Activated gamma-delta T cell treated with anti-CD3 and anti-CD28 coated beads, Interleukin-2, amount 50 U/mL, for 16 hours (primary cell): ENCODE results near the gene MSH3.

ENCODE experiments used
- DNase-seq: peaks from one replicate; pipeline ENCODE4 v3.0.0-alpha.2; 2020; ENCODE audit warnings: low read depth

The MSH3 gene

GRCh38 chr5:80654391-80655230 lies at the start of gene MSH3, which contains the start of gene DHFR:
MSH3 (plus strand) TSS chr5:80654652; CDS start chr5:80654728, 76 bp downstream.
DHFR (minus strand) TSS chr5:80654983; CDS start chr5:80654489, 494 bp downstream.
- DNase-seq = peak; percentile 81

GRCh38 chr5:80607343-80607742 lies 47.1 kb upstream of the MSH3 start:
- DNase-seq = no peak

GRCh38 chr5:80607832-80608231 lies 46.6 kb upstream of the MSH3 start:
- DNase-seq = no peak

- DNase-seq = no peak
These were observed 45.7 kb upstream of the MSH3 start for GRCh38 chr5:80608731-80609130.

- DNase-seq = no peak
These were observed 44.8 kb upstream of the MSH3 start for GRCh38 chr5:80609692-80610091.

DNA sequence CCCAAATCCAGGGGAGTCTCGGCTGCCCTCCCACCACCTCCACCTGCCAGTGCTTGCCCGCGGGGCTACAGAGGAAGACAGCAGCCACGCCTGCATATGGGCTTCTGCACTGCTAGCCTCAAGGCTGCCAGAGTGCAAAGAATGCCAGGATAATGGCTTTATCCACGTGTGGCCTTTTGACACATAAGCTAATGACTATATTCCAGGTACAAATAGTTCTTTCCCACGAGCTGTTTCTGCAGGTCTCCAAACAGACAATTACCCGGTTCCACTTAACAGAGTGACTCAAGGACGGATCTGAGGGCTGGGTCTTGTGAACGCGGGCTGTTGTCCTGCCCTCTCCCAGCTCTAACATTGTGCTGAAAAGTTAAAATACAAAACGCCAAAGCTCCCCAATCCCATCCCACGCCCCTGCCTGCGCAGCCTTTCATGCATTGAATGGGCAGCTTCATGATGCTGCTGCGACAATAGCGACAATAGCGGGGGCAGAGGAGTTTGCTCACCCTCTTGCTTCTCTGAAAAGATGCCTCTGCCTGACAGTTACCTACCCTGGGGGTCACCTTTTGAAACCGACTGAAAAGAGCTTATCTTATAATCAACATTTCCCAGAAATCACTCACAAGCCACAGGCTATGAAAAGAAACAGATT lies 39.1 kb upstream of the MSH3 start:
- no peak for DNase-seq

DNA sequence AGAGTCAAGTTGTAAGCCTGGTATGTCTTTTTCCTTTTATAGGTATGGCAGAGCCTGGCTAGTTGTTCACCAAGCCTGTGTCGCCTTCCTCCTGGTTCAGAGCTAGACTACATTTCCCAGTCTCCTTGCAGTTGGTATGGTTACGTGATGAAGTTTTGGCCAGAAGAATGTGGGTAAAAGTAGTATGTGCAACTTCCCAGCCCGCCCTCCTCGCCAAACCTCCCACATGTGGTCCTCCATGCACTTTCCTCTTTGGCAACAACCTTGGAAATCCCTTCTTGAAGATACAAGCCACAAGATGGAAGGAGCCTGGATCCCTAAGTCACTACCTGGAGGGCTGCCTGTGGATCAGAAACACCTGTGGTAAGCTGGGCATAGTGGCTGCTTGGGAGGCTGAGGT lies 36.0 kb upstream of the MSH3 start:
- DNase-seq = no peak

GRCh38 chr5:80619086-80619485 lies 35.4 kb upstream of the MSH3 start:
- DNase-seq = no peak

DNA sequence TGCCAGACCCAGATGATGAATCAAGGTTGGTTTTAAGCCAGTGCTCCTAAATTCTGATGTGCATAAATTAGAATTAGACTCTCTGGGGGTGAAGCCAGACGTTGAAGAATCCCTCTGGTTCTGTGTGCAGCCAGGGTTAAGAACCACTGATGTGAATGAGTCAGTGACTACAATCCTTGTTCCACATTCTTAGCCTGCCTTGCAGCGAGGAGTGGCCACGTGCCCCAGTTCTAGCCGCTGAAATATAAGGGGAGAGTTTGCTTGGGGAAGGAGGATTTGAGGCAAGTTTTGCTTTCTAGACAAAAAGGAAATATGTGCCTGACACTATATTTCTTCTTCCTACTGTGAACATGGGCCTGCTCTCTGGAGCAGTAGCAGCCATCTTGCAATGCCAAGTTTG lies 34.2 kb upstream of the MSH3 start:
- DNase-seq = no peak

DNA sequence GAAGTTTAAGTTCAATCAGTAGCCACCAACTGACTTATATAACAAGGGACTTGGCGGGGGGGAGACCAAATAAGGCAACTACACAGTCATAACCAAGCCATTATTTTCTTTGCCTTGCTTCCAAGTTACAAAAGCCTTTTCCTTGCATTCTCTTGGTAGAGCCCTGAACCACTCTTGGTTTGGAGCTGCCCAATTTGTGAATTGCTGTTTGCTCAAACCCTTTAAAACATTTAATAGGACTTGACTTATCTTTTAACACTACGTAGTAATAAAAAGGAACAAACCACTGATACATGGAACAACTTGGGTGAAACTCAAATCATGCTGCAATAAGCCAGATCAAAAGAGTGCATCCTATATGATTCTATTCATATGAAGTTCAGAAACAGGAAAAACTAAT lies 31.7 kb upstream of the MSH3 start:
- no peak for DNase-seq

GRCh38 chr5:80623999-80624398 lies 30.5 kb upstream of the MSH3 start:
- DNase-seq = no peak

DNA sequence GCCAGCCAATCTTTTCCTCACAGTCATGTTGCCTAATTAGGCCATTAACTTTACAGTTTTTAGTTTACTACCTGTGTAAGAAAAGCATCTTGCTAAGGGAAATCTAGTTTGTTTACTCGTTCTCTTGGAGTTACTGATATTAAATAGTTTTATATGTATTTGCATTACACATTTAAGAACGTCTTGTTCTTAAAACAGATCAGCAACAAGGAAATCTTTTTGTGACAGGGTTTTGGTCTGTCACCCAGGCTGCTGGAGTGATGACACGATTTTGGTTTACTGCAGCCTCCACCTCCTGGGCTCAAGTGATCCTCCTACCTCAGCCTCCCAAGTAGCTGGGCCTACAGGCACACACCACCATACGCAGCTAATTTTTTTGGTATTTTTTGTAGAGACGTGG lies 29.2 kb upstream of the MSH3 start:
- DNase-seq = no peak

DNA sequence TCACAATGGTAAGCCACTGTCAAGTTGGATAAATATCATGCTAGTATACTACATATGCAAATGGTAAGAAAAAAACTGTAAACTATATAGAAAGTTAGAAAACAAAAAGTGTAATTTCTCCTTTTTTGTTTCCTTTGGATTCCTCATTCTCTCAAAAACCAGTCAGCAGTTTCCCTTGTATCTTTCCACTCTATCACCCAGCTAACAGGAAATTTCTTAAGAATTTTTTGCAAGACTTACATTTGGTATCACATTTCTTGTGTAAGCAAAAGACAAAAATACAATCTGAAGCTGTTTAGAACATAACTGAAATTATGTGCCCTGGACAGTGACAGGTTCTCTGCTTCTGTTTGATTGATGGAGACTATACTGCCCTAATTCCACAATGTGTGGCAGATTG lies 25.2 kb upstream of the MSH3 start:
- no peak for DNase-seq

DNA sequence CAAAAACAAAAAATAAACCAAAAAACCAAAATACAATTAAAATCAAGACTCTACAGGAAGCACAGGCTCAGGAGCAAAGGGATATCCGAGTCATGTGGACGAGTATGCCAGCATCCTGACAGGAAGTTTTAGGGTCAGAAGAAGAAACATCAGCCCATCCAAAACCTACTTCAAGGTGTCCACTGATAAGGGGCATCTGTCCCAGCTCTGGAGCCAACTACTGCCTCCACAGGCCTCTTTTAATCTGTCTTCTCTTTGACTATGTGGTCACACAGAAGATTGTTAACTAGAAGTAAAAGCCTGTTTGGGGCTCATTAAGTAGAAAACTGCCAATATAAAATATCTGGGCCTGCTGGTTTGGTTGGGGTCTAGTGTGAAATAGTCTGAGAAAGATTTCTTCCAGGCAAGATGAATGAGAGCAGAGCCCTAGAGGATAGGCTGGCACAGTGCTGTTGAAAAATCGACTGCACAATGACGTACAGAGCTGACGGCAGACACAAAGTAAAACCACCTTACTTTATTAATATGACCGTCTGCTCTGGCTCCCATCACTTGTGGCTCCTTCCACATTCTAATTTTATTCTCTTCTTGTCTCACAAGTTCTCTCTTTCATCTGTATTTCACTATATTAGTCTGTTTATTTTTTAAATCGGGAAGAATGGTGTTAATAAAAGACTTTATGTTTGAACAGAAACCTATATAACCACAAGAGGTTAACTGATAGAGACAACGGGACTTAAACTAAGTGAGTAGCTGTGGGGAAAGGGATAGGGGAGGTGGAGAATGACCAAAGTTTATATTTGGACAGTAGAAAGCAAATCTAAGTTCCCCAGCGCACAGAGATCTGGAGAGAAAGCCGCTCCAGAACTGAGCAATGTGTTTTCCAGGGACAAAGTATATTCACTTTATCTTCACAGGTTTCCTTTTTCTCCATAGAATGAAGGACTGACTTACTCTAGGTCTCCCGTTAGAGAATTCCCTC lies 22.9 kb upstream of the MSH3 start:
- no peak for DNase-seq

DNA sequence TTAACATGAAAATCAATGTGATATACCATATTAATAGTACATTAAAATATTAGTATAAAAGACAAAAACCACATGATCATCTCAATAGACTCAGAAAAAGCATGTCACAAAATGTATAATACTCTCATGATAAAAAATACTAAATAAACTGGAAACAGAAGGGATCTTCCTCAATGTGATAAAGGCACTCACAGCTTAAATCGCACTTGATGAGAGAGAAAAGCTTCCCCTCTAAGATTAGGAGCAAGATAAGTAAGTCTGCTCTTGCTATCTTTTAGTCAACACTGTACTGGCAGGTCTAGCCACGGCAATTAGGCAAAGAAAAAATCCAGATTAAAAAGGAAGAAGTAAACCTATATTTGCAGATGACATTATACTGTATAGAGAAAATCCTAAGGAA lies 21.8 kb upstream of the MSH3 start:
- DNase-seq = no peak

- DNase-seq = no peak
These were observed 20.3 kb upstream of the MSH3 start for GRCh38 chr5:80634193-80634592.

- DNase-seq = no peak
These were observed 13.1 kb upstream of the MSH3 start for GRCh38 chr5:80641353-80641752.

GRCh38 chr5:80644900-80645299 lies 9.6 kb upstream of the MSH3 start:
- no peak for DNase-seq

DNA sequence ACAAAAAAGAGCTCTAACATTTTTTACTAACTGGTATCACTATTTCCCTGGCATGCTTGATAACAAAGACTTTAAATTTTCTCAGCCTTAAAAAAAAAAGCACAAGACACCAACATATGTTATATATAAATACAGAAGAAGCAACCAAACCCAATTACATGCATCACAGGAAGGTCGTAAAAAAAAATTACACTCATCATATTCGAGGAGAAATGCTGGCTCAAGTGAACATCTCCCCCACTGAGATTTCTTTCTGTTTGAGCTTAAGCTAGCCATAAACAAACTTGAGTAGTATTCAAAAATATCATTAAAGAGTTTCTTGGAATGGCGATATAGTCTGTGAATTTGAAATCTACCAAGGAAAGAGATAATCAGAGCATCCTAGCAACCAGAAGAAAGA lies 7.5 kb upstream of the MSH3 start:
- DNase-seq = no peak

GRCh38 chr5:80653502-80653901 lies 950 bp upstream of the MSH3 start:
- DNase-seq = no peak

GRCh38 chr5:80654054-80654390 lies 430 bp upstream of the MSH3 start:
- DNase-seq = no peak

GRCh38 chr5:80655231-80655774 lies 851 bp downstream of the MSH3 start:
- DNase-seq = no peak
